GM12873 (cell line): ENCODE results near the gene AMDHD1.

Experiments
- TF ChIP-seq, protein P1 (sequence below): IDR thresholded peaks from 2 replicates; pipeline ENCODE4 v1.5.1; 2012; ENCODE audit warnings: low read depth, mild to moderate bottlenecking, moderate library complexity, low read length, control low read depth; ENCODE audit not compliant: insufficient read depth; ENCODE audit errors: missing control alignments

The AMDHD1 gene

GRCh38 chr12:95922231-95922630 is 20.9 kb upstream of the AMDHD1 start:
- TF ChIP-seq, protein P1, sequence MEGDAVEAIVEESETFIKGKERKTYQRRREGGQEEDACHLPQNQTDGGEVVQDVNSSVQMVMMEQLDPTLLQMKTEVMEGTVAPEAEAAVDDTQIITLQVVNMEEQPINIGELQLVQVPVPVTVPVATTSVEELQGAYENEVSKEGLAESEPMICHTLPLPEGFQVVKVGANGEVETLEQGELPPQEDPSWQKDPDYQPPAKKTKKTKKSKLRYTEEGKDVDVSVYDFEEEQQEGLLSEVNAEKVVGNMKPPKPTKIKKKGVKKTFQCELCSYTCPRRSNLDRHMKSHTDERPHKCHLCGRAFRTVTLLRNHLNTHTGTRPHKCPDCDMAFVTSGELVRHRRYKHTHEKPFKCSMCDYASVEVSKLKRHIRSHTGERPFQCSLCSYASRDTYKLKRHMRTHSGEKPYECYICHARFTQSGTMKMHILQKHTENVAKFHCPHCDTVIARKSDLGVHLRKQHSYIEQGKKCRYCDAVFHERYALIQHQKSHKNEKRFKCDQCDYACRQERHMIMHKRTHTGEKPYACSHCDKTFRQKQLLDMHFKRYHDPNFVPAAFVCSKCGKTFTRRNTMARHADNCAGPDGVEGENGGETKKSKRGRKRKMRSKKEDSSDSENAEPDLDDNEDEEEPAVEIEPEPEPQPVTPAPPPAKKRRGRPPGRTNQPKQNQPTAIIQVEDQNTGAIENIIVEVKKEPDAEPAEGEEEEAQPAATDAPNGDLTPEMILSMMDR: no peak

GRCh38 chr12:95940514-95940913 is 2.6 kb upstream of the AMDHD1 start:
- TF ChIP-seq, protein P1: no peak

DNA sequence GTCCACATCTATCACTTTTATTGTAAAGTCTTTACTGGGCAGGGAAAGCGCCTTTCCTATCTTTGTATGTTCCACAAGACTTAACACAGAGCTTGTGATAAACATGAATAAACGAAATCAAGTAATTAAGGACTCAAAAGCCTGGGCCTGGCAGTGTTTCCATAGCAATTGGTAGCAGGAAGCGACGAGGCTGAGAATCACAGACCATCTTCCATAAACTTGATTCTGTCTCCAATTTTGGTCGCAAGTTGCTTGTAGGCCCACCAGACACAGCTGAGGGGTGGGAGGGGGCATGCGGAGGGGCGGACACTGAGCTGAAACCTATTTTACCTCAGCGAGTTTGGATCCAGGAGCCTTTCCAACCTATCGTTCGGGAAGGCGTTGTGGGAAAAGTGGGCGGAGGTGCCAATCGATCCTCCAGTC is 1.0 kb upstream of the AMDHD1 start:
- TF ChIP-seq, protein P1: no peak

- TF ChIP-seq, protein P1: no peak
Observed at GRCh38 chr12:95942524-95943329, 404 bp upstream of the AMDHD1 start, which contains the start of gene CCDC38. Gene CCDC38, minus strand, starts transcription at chr12:95942614. Its CDS starts 6,105 bp downstream, at chr12:95936509.

DNA sequence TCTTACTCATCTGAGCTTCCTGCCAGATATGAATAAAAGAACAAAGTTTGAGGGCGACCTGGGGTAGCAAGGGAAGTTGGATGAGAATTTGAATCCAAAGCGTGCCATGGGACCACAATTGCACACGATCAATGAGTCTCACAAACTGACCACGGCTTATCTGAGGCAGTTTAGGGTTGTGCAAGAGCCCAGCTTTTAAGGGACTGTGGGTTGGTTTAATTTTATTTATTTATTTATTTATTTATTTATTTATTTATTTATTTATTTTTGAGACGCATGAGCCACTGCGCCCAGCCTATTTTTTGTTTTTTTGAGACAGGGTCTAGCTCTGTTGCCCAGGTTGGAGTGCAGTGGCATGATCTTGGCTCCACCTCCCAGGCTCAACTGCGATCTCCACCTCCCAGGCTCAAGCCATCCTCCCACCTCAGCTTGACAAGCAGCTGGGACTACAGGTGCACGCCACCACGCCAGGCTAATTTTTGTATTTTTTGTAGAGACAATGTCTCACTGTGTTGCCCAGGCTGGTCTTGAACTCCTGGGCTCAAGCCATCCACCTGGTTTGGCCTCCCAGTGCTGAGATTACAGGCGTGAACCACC is 1.1 kb downstream of the AMDHD1 start:
- TF ChIP-seq, protein P1: no peak

- TF ChIP-seq, protein P1: no peak
Observed at GRCh38 chr12:95949477-95950206, 6.5 kb downstream of the AMDHD1 start.

DNA sequence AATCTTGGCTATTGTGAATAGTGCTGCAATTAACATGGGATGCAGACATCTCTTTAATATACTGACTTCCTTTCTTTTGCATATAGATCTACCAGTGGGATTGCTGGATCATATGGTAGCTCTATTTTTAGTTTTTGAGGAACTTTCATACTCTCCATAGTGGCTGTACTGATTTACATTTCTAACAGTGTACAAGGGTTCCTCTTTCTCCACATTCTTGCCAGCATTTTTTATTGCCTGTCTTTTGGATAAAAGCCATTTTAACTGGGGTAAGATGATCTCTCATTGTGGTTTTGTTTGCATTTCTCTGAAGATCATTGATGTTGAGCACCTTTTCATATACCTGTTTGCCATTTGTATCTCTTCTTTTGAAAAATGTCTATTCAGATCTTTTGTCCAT is 8.4 kb downstream of the AMDHD1 start:
- TF ChIP-seq, protein P1: no peak
